Activated naive CD4-positive, alpha-beta T cell treated with anti-CD3 and anti-CD28 coated beads, Interleukin-2, amount 50 U/mL, for 24 hours (primary cell): ENCODE results near the gene OR6N1.

ENCODE experiments used
- H3K27ac Mint-ChIP-seq: one replicate; pipeline ENCODE4 v1.8.0; 2021; ENCODE audit warnings: mild to moderate bottlenecking, mixed read lengths
- H3K27me3 Mint-ChIP-seq: one replicate; pipeline ENCODE4 v1.8.0; 2021; ENCODE audit warnings: mixed read lengths
- H3K36me3 Mint-ChIP-seq: one replicate; pipeline ENCODE4 v1.8.0; 2021; ENCODE audit warnings: mixed read lengths
- H3K4me1 Mint-ChIP-seq: one replicate; pipeline ENCODE4 v1.8.0; 2021; ENCODE audit warnings: mixed read lengths
- H3K4me3 Mint-ChIP-seq: one replicate; pipeline ENCODE4 v1.8.0; 2021; ENCODE audit warnings: mild to moderate bottlenecking, mixed read lengths
- H3K9me3 Mint-ChIP-seq: one replicate; pipeline ENCODE4 v1.8.0; 2021; ENCODE audit warnings: mixed read lengths

Gene OR6N1

DNA sequence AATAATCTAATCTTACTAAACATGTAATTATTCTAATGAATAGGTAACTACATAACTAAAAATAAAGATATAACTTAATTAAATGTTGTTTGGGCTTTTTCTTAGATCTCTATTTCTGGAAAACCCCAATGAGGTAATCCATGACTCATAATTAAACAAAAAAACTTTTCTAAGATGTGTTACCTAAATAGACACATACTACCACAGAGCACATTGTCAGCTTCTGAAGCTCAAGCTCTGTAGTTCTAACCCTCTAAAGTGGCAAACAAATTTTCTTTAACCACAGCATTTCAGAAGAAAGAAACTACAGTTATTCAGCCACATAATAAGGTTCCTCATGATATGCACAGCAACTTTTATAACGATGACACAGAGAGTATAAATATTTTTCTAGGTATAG lies 55.7 kb downstream of the OR6N1 start:
- H3K27ac Mint-ChIP-seq: peak overlapping the region; percentile 85
- no peaks in the 10 kb centered on the region for H3K36me3 Mint-ChIP-seq
- H3K4me1 Mint-ChIP-seq: peaks cover 6% of the 10 kb centered on the region
- no peak overlapping the region for H3K4me3 Mint-ChIP-seq
- no peaks in the 10 kb centered on the region for H3K9me3 Mint-ChIP-seq
- H3K27me3 Mint-ChIP-seq: peaks cover 24% of the 10 kb centered on the region

DNA sequence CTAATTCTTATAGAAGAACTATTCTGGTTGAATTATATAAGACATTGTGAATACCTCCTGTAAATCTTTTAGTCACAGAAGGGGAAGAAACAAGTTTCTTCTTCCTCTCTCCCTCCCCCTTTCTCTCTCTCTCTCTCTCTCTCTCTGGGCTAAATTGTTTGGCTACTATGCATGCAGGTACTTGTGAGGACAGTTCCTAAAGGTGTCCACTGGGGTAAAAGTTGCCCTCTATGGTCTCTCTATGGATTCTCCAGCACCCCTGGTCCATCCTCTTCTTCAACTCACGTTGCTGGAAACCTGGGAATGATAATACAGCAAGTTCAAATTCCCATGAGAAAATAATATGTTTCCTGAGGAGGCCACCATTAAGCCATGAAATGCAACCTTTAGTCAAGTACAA lies 57.2 kb downstream of the OR6N1 start:
- Mint-ChIP-seq H3K9me3 (no peaks in the 10 kb centered on the region), H3K4me1 (peaks cover 6% of the 10 kb centered on the region), H3K27me3 (peaks cover 25% of the 10 kb centered on the region), H3K27ac (peak overlapping the region; percentile 27), H3K4me3 (no peak overlapping the region), H3K36me3 (no peaks in the 10 kb centered on the region)
